GM10266 (cell line): ENCODE measurements around the gene HOXD9.

Source experiments
- DNase-seq: peaks from one replicate; pipeline ENCODE4 v3.0.0; 2012; ENCODE audit errors: extremely low spot score
- CTCF ChIP-seq: IDR thresholded peaks from 2 replicates; pipeline ENCODE4 v1.5.1; 2012; ENCODE audit warnings: mild to moderate bottlenecking, low read depth; ENCODE audit not compliant: control insufficient read depth, insufficient read depth; ENCODE audit errors: missing control alignments

Gene HOXD9

GRCh38 chr2:176109946-176110345, 12.6 kb upstream of the HOXD9 start:
- TF ChIP-seq CTCF, result no peak
- no peak for DNase-seq

- TF ChIP-seq CTCF, result no peak
- no peak for DNase-seq
These were observed 11.9 kb upstream of the HOXD9 start for GRCh38 chr2:176110415-176111308.

- DNase-seq, result peak; percentile 78
- peak; percentile 70 for TF ChIP-seq CTCF
These were observed 11.2 kb upstream of the HOXD9 start for GRCh38 chr2:176111309-176111663.

- no peak for DNase-seq
- no peak for TF ChIP-seq CTCF
These were observed 10.6 kb upstream of the HOXD9 start for GRCh38 chr2:176111846-176112374.

GRCh38 chr2:176112375-176113302, 9.9 kb upstream of the HOXD9 start:
- DNase-seq, result no peak
- no peak for TF ChIP-seq CTCF

- no peak for TF ChIP-seq CTCF
- no peak for DNase-seq
These were observed 8.2 kb upstream of the HOXD9 start for GRCh38 chr2:176114120-176114929.
